ENCODE data around the gene BHLHA15.
A peak's percentile ranks its signal among the peaks of the same experiment; 100 is the strongest.

The BHLHA15 gene

GRCh38 chr7:98250789-98251188 lies 39.5 kb downstream of the BHLHA15 start:
- DNase-seq = no peak

GRCh38 chr7:98251231-98251600 lies 40.0 kb downstream of the BHLHA15 start:
- DNase-seq = no peak

GRCh38 chr7:98251601-98252424 lies 40.6 kb downstream of the BHLHA15 start, which contains the start of gene TECPR1:
Gene TECPR1, minus strand, starts transcription at chr7:98252232. Its CDS starts 6,086 bp downstream, at chr7:98246146.
- peak; percentile 77 to 84 for DNase-seq

DNA sequence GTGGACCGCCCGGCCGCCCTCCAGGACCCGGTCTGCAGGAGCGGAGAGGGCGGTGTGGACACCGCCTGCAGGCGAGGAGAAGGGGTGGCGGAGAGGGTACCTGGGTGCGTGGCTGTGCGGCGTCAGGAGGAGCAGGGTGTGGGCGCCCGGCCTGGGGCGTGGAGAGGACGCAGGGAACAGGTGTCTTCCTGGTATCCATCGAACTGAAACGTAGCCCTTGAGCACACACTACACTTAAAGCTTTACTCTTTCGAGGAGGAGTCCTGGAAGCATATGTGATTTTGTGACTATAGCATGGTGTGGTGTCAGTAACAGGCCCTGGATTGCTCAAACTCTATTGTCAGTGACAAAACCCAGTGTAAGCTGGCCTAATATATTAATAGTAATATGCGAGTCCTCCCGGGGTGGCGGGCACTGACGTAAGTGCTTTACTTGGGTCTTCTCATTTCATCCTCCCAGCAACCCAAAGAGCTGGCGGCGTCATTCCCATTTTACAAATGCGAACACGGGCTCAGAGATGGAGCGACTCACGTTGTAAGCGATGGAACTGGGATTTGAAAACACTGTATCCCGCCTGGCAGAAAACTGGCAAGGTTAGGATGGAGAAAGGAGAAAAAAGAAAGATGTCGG lies 41.3 kb downstream of the BHLHA15 start:
- DNase-seq = no peak

DNA sequence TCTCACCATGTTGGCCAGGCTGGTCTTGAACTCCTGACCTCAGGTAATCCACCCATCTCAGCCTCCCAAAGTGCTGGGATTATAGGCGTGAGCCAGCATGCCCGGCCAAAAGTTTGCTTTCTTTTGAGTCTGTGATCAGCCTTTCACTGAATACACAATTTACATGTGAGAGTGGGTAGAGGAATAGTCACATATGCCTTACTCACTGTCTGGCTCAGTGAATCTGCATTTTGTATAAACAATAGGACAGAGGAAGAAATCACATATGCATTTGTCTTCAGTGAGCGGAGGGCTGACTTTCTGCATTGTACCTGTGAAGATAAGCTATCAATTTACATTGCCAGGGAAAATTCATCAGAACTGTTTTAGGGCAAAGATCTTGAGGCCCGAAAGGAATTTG lies 43.3 kb downstream of the BHLHA15 start:
- DNase-seq = no peak

- no peak for DNase-seq
Observed at GRCh38 chr7:98254951-98255610, 43.8 kb downstream of the BHLHA15 start.

DNA sequence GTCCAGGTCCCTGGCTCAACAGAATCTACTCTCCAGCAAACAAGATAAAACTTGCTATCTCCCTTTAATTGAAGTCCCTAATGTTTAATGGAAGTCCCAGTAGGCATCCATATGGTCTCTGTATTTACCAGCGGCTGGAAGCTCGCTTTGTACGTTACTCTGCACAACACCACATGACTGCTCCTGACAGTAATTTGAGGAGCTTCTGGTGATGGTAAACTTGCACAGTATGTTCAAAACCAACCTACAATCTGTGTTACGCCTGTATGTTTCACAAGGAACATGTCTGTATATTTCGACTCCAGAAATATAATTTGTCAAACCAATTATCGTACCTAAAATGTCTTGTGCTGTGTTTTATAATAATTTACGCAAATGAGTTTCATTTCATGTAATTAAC lies 45.2 kb downstream of the BHLHA15 start:
- no peak for DNase-seq

DNA sequence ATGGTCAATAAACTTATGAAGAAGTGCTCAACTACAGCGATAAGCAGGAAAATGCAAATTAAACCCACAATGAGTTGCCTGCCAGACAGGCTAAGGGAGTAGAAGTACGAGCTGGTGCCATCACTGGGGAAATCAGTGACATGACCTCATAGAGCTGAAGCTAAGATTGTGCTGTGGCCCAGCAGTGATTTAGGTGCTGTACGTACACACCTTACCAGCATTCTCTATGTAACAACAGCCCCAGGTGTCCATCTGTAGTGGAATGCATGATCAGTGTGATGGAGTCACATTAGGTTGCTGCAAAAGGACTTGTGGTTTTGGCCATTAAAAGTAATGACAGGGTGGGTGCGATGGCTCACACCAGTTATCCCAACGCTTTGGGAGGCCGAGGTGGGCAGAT lies 46.5 kb downstream of the BHLHA15 start:
- DNase-seq = no peak

All from SW 1271 (cell line).